Muscle of leg (tissue), 11 donors: Measurements from ENCODE around the gene SETD7. TPM values are rescaled to one million over a fixed set of nuclear protein-coding genes. Genes with fewer than 3 reads are reported as not detected.
"Not testable (repeated sequence)": the region's sequence is repeated elsewhere in the genome, so short reads cannot be mapped to it uniquely, and the experiment has no call there.

Source experiments
- DNase-seq: peaks from one replicate; pipeline ENCODE4 v3.0.0; 2013
- H3K27ac ChIP-seq: one replicate; pipeline ENCODE4 v1.5.1; 2013; ENCODE audit warnings: mild to moderate bottlenecking, low read length, control low read depth
- H3K27me3 ChIP-seq: one replicate; pipeline ENCODE4 v1.6.1; 2013; ENCODE audit warnings: low read length; ENCODE audit not compliant: control insufficient read depth, insufficient read depth
- H3K36me3 ChIP-seq: one replicate; pipeline ENCODE4 v1.6.1; 2013; ENCODE audit warnings: low read length; ENCODE audit not compliant: control insufficient read depth, insufficient read depth
- H3K4me1 ChIP-seq: one replicate; pipeline ENCODE4 v1.6.1; 2013; ENCODE audit warnings: low read length; ENCODE audit not compliant: control insufficient read depth, insufficient read depth
- H3K4me3 ChIP-seq: one replicate; pipeline ENCODE4 v1.5.1; 2013; ENCODE audit warnings: low read length, control low read depth
- H3K9me3 ChIP-seq: replicated peaks from 2 replicates; pipeline ENCODE4 v1.6.1; 2013; ENCODE audit warnings: low read depth, low read length; ENCODE audit not compliant: control insufficient read depth
- WGBS: methylation state at CpG from one replicate; pipeline ENCODE4 v1.1.5; 2013; ENCODE audit warnings: missing lambda C conversion rate; ENCODE audit not compliant: insufficient coverage; 5-methylcytosine and 5-hydroxymethylcytosine counted together
- polyA plus RNA-seq, 8 donors: library from polyadenylated mRNA; unstranded; fragments of 120-200 nt; gene quantifications; one replicate each; pipeline versions ENCODE4 v1.2.1 to v1.2.3, GENCODE V29; 2013; ENCODE audit warnings: inconsistent platforms in 1 of 8, low replicate concordance in 1 of 8; ENCODE audit not compliant: insufficient read length in 8 of 8, insufficient read depth in 1 of 8
- total RNA-seq: library from RNA; stranded (reverse); fragments of 120-200 nt; gene quantifications from one replicate; pipeline ENCODE4 v1.2.4, GENCODE V29; 2013

Gene SETD7
- total and polyA plus RNA-seq, 9 donors, result 48.8 to 93.6 (median 79.2) TPM

DNA sequence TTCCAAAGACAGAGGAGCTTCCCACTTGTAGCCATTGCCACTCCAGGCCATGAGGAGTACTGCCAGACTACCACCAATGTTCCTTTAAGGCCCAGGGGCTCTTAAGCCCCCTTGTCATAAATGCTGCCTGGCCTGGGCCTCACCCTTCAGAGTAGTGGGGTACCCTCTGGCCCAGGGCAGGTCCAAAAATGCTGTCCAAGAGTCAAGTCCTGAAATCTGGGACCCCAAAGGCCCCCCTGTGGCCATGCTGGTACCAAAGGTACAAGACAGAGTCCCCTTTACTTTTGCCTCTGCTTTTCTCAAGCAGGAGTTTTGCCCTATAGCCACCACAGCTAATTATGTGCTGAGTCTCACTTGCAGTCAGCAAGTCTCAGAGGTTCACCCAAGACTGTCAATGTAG lies 85.7 kb downstream of the SETD7 start:
- peaks cover 13% of the 10 kb centered on the region for H3K9me3 ChIP-seq
- H3K4me3 ChIP-seq, result no peak overlapping the region
- no peaks in the 10 kb centered on the region for H3K4me1 ChIP-seq
- no peak overlapping the region for H3K27ac ChIP-seq
- no peak for DNase-seq
- no peaks in the 10 kb centered on the region for H3K27me3 ChIP-seq
- H3K36me3 ChIP-seq, result peaks cover 9% of the 10 kb centered on the region

- WGBS, result no CpG with 5 or more reads among the region's 1 CpG
- no peak for DNase-seq
- Histone ChIP-seq H3K9me3 (peaks cover 13% of the 10 kb centered on the region), H3K4me1 (no peaks in the 10 kb centered on the region), H3K27ac (no peak overlapping the region), H3K4me3 (no peak overlapping the region), H3K36me3 (peaks cover 9% of the 10 kb centered on the region), H3K27me3 (no peaks in the 10 kb centered on the region)
These were observed 86.2 kb downstream of the SETD7 start for GRCh38 chr4:139469869-139470268.

DNA sequence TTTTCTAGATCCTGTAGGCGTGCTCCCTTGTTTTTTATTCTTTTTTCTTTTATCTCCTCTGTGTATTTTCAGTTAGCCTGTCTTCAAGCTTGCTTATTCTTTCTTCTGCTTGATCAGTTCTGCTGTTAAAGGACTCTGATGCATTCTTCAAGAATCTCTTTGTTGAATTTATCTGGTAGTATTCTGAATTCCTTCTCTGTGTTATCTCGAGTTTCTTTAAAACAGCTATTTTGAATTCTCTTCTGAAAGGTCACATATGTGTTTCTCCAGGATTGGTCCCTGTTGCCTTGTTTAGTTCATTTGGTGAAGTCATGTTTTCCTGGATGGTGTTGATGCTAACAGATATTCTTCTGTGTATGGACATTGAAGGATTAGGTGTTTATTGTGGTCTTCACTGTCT lies 86.8 kb downstream of the SETD7 start:
- no CpG with 5 or more reads among the region's 2 CpGs for WGBS
- no peaks in the 10 kb centered on the region for H3K27me3 ChIP-seq

GRCh38 chr4:139468756-139469155 lies 87.3 kb downstream of the SETD7 start:
- H3K9me3 ChIP-seq, result peaks cover 13% of the 10 kb centered on the region
- not testable (repeated sequence) for H3K4me1 ChIP-seq, H3K27me3 ChIP-seq, DNase-seq, H3K36me3 ChIP-seq, H3K27ac ChIP-seq, H3K4me3 ChIP-seq

More for the DNA sequence above, 86.8 kb downstream of the SETD7 start:
- H3K4me3 ChIP-seq, result no peak overlapping the region
- H3K27ac ChIP-seq, result no peak overlapping the region
- H3K4me1 ChIP-seq, result no peaks in the 10 kb centered on the region
- H3K9me3 ChIP-seq, result peaks cover 13% of the 10 kb centered on the region
- peaks cover 9% of the 10 kb centered on the region for H3K36me3 ChIP-seq
- no peak for DNase-seq

- H3K27ac ChIP-seq, result no peak overlapping the region
- H3K9me3 ChIP-seq, result peaks cover 6% of the 10 kb centered on the region
- DNase-seq, result no peak
- no CpG with 5 or more reads among the region's 4 CpGs for WGBS
- no peaks in the 10 kb centered on the region for H3K4me1 ChIP-seq
- H3K36me3 ChIP-seq, result peaks cover 2% of the 10 kb centered on the region
- no peaks in the 10 kb centered on the region for H3K27me3 ChIP-seq
- no peak overlapping the region for H3K4me3 ChIP-seq
These were observed 90.1 kb downstream of the SETD7 start for GRCh38 chr4:139465922-139466321.

GRCh38 chr4:139464512-139464911 lies 91.5 kb downstream of the SETD7 start:
- not testable (repeated sequence) for H3K27me3 ChIP-seq, DNase-seq, H3K9me3 ChIP-seq, H3K4me3 ChIP-seq, H3K36me3 ChIP-seq, H3K27ac ChIP-seq, H3K4me1 ChIP-seq
- WGBS, result no CpG with 5 or more reads among the region's 5 CpGs

DNA sequence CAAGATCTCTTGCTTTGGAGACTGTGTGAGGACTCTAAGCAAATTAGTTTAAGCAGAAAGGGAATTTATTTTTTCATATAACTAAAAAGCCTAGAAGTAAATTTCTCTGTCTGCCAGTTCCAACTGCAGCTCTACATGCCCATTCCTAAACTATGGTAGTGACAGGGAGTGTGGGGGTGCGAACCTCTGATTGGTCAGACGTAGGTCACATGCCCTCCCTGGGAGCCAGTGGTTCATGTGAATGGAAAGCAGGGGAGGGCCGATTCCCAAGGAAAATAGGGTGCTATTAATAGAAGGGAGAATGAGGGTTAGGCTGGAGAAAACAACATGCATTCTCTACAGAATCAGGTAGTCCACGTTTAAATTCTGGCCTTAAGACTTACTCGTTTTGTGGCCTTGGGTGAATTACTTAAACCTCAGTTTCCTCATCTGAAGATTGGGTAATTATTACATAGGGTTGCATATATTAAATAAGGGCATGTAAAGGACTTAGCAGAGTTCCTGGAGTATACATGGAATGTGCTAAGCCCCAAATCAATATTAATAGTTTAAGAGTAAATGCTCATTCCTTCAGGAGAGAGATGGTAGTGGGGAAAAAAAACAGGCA lies 94.9 kb downstream of the SETD7 start:
- DNase-seq, result no peak
- Histone ChIP-seq H3K9me3 (no peaks in the 10 kb centered on the region), H3K27me3 (no peaks in the 10 kb centered on the region), H3K4me1 (no peaks in the 10 kb centered on the region), H3K27ac (no peak overlapping the region), H3K36me3 (peaks cover 6% of the 10 kb centered on the region), H3K4me3 (no peak overlapping the region)
- WGBS, result no CpG with 5 or more reads among the region's 5 CpGs

GRCh38 chr4:139460565-139460964 lies 95.5 kb downstream of the SETD7 start:
- H3K27me3 ChIP-seq, result no peaks in the 10 kb centered on the region
- WGBS, result 83% methylated on average over 1 of the region's 3 CpGs
- H3K4me3 ChIP-seq, result no peak overlapping the region
- peaks cover 6% of the 10 kb centered on the region for H3K36me3 ChIP-seq
- no peak overlapping the region for H3K27ac ChIP-seq
- H3K9me3 ChIP-seq, result no peaks in the 10 kb centered on the region
- no peak for DNase-seq
- H3K4me1 ChIP-seq, result peaks cover 4% of the 10 kb centered on the region

DNA sequence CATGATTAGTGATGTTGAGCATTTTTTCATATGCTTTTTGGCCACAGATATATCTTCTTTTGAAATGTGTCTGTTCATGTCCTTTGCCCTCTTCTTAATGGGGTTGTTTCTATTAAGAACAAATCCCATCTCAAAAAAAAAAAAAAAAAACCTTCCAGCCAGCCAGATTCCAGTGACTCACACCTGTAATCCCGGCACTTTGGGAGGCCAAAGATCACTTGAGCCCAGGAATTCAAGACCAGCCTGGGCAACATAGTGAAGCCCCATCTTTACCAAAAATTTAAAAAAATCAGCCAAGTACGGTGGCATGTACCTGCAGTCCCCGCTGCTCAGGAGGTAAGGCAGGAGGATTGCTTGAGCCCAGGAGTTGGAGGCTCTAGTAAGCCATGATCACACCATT lies 97.0 kb downstream of the SETD7 start:
- no peak overlapping the region for H3K4me3 ChIP-seq
- no peak overlapping the region for H3K27ac ChIP-seq
- no peaks in the 10 kb centered on the region for H3K9me3 ChIP-seq
- DNase-seq, result no peak
- H3K4me1 ChIP-seq, result peaks cover 9% of the 10 kb centered on the region
- WGBS, result no CpG with 5 or more reads among the region's 3 CpGs
- peaks cover 6% of the 10 kb centered on the region for H3K36me3 ChIP-seq
- H3K27me3 ChIP-seq, result no peaks in the 10 kb centered on the region

DNA sequence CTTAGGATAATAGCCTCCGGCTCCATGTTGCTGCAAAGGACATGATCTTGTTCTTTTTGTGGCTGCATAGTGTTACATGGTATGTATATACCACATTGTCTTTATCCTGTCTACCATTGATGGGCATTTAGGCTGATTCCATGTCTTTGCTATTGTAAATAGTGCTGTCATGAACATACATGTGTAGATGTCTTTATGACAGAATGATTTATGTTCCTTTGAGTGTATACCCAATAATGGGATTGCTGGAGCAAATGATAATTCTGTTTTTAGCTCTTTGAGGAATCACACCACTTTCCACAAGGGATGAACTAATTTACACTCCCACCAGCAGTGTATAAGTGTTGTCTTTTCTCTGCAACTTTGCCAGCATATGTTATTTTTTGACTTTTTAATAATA lies 97.5 kb downstream of the SETD7 start:
- Histone ChIP-seq H3K4me3 (no peak overlapping the region), H3K4me1 (peaks cover 9% of the 10 kb centered on the region), H3K27me3 (no peaks in the 10 kb centered on the region), H3K36me3 (peaks cover 6% of the 10 kb centered on the region), H3K27ac (no peak overlapping the region), H3K9me3 (no peaks in the 10 kb centered on the region)
- no CpG with 5 or more reads among the region's 1 CpG for WGBS
- DNase-seq, result no peak

- 67% methylated on average over 1 of the region's 4 CpGs for WGBS
These were observed 98.7 kb downstream of the SETD7 start for GRCh38 chr4:139457318-139457717.

More at GRCh38 chr4:139457318-139457717, 98.7 kb downstream of the SETD7 start:
- Histone ChIP-seq H3K4me3 (no peak overlapping the region), H3K27ac (no peak overlapping the region), H3K27me3 (no peaks in the 10 kb centered on the region), H3K9me3 (no peaks in the 10 kb centered on the region), H3K4me1 (peaks cover 9% of the 10 kb centered on the region), H3K36me3 (peaks cover 6% of the 10 kb centered on the region)
- DNase-seq, result no peak
